HG02981 (cell line): ENCODE data around the gene HEPACAM2.

Experiments
- ATAC-seq: cut with Tn5 transposase; IDR thresholded peaks from one replicate; pipeline ENCODE4 v1.9.1; 2021; ENCODE audit warnings: mild to moderate bottlenecking, moderate library complexity; ENCODE audit not compliant: unreplicated experiment

The HEPACAM2 gene

DNA sequence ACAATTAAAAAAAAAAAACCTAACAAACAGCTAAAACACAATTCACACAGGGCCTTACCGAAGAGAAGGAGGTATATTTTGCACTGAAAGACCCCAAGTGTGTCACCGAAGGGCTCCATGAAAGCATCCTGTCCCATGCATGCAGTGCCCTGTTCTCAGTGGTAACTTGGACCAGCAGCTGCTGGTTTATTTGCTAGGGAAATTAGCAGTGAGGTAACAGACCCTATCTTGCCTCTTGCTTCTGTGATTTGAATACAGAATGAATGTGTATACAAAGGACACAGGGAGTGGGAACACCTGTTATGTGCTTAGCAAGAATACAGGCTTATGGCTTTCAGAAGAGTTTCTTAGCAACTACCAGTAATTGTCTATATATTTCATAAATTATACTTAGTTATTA lies at the start of gene HEPACAM2:
Gene HEPACAM2 (minus strand): TSS at position 160 of the 400 bp plus-strand sequence.
- ATAC-seq: no peak

GRCh38 chr7:93265220-93265619 lies 39.0 kb upstream of the HEPACAM2 start:
- ATAC-seq: no peak

- no peak for ATAC-seq
Observed at GRCh38 chr7:93262535-93262934, 36.3 kb upstream of the HEPACAM2 start.

GRCh38 chr7:93258661-93259060 lies 32.4 kb upstream of the HEPACAM2 start:
- no peak for ATAC-seq

DNA sequence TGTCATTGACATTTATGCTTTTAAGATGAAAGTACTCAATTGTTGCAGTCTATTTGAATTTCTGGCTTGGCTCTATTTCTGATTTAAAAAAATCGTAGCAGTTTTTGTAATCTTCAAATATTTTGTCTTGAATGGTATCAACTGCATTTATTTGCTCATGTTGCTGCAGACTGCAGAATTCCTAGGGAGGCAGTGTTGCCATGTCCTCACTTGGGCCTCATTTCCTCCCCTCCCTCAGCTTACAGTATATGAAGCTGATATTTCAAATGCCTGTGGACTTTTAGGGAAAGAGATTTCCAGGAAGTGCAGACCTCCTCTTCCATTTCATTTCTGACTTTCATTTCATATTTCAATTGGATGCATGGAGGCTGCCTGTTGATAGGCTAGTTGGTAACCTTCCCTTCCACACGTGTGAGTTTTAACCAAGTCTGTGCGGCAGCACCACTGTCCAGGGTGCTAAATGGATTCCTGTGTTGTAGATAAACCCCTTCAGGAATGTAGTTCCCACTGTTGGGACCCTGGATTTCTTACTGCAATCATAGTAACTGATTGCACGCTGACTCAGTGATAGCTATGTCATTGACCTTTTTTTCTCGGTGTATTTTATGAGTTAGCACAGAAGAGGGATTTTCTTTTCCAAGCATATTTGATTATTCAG lies 23.4 kb upstream of the HEPACAM2 start:
- ATAC-seq: no peak

- ATAC-seq: no peak
Observed at GRCh38 chr7:93245525-93246432, 19.5 kb upstream of the HEPACAM2 start.

DNA sequence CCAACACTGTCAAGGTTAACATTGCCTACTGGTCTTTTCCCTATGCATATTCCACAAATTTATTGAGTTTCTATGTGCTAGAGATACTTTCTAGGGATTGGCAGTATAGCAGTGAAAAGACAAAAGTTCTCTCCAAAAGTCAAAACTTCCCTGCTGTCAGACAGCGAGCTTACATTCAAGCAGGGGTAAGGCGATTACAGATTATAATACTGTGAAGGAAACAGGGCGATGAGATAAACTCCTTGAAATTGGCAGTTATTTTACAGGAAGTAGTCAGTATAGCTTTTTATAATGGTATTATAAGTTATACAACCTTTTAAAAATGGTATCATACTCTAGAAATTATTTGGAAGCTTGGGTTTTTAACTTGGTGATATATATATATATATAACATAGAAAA lies 15.8 kb upstream of the HEPACAM2 start:
- ATAC-seq: no peak

DNA sequence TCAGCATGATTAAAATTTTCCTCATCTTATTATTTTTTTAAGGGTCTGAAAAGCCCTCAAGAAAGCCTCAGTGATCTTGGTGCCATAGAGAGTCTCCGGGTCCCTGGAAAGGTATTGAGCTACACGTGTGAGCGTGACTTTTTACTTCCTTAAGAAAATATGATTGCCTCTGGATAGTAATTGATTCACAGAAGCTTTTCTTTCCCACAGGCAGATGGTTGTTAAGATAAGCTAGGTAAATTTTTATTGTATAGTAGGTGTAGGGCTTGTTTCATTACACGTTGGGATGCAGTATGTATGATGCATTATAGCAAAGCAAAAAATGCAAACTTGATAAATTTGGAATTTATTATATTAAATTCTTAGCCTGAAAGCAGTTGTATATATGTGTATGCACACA lies 13.6 kb upstream of the HEPACAM2 start:
- no peak for ATAC-seq

GRCh38 chr7:93238748-93239147 lies 12.5 kb upstream of the HEPACAM2 start:
- ATAC-seq: no peak

GRCh38 chr7:93238131-93238530 lies 11.9 kb upstream of the HEPACAM2 start:
- no peak for ATAC-seq

DNA sequence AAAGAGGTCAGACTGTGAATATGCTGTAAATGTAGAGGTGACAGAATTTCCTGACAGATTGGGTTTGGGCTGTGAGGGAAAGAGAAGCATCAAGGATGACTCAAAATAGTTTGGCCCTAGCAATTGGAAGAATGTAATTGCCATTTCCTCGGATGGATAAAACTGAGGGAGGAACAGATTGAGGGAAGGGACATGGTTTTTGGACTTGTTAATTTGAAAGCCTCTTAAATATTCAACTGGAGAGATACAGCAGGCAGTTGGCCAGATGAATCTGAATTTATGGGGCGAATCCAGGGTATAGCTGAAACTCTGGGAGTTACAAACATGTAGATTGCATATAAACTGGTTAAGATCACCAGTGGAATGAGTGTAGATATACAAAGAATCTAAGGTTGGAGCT lies 9.3 kb upstream of the HEPACAM2 start:
- ATAC-seq: no peak

DNA sequence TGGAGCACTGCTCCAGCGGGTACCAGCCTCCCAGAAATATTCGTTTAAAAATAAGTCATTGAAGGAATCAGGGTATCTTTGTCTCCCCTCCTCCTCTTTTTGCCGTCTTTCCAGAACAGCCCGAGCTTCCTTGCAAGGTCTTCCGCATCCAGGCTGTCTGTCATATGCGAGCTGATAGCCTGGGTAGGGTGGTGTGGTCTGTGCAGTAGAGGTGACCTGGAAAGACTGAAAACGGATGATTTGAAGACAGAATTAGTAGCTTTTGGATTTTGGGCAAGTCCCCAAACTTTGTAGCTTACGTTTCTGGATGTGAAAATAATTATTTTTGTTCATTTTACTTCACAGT lies 6.4 kb upstream of the HEPACAM2 start:
- peak; percentile 4 for ATAC-seq

DNA sequence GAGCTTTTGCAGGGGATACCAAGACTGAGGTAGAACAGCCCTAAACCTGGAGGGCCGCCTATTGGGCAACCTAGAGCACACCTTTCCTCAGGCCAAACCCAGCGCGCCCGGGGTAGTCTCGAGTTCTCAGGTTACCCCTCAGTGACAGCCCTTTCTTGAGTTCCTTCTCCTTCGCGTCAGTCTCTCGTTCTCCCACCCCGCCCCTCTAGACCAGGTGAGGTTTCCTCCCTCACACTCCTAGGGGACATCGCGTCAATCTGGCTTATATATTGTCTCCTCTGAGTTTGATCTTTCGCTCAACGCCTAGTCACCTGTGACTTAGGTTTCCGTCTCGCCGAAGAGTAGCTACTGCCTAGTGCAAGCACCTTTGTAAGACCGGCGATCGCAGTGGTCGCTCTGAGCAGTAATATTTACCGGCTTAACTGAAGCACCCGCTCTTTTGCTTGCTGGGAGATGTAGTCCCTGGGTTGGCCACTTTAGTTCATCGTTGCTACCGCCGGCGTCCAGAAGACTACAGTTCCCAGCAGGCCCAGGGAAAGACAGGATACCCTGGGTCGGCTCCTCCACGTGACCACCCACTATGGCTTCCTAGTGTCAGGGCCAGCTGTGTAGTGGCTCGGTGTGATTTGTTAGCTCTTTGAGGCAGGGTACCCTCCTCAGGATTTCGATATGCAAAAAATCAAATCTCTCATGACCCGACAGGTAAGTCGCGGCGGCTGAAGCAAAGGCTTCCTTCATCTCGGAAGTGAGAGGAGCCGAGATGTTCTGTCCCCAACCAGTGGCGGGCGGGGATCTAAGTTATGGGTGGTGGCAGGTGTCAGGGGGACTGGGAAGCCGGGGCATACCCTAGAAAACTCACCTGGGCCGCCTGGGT lies 5.8 kb upstream of the HEPACAM2 start, which contains the start of gene VPS50:
Gene VPS50 (plus strand): TSS at position 568 of the 874 bp plus-strand sequence. CDS start 102 bp downstream, at position 670.
- ATAC-seq: peak; percentile 99

DNA sequence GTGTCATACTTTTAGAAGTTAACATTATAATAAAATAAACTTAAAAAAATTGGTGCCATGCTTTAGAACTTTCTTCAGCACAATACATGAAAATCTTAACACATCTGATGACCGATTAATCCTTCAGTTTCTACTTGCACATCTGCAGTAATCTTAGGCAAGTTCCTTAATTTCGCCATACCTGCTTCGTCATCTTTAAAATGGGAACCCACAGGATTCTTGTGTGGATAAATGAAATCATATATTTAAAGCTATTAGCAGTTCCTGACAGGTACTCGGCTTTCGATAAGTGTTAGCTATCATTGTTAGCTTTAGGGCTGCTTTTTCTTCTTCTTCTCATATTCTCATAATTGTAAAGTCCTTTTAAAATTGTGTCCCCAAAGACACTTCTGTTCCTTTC lies 5.0 kb upstream of the HEPACAM2 start:
- ATAC-seq: no peak

DNA sequence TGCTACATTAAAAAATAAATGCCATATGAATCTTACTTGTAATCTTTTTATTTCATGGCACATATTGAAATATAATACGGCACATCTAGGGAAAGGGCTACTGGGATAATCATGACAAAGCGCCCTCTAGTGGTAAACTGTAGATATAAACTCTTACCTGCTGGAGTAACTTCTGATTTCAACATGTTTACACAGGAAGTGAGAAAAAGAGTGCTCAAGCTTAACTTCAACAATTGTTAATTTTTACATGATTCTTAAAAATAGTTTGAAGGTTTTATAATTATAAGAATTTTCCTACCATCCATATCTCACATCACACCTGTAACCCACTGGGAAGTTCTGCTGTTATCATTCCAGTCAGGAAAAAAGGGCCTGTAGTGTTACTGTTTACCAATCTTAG lies 2.0 kb upstream of the HEPACAM2 start:
- no peak for ATAC-seq

DNA sequence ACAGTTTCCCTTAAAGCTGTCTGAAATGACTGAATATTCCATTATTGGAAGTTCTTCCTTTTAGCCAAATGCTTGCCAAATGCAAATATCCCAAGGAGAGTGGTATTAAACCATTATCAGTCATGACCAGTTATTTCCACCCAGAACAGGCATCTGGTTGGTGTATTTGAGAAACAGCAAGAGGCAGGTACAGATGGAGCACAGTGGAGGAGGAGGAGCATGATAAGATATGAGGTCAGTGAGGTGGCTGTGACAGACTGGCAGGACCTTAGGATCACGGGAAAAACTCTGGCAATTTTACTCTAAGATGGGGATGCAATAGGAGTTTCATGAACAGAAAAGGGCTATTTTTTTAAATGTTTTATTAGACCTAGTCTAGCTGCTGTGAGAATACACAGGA lies 6.4 kb downstream of the HEPACAM2 start:
- no peak for ATAC-seq

GRCh38 chr7:93218997-93219827 lies 7.1 kb downstream of the HEPACAM2 start:
- no peak for ATAC-seq

DNA sequence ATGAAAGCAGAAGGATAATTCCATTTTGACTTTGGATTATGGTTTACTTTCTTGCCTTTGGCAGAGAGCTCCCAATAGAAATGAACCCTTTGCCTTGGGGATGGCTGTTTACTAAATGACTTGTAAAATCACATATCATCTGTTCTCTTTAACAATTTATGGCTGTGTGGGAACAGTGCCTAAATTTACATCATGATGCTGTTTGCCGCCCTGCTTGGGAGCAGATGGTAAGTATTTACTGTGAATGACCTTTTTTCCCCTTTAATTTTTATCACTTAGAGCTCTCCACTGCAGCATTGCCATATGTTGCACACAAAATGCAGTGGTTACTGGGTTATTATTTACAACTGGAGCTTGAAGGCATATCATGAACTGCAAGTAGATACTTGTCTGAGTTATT lies 13.4 kb downstream of the HEPACAM2 start:
- ATAC-seq: no peak

DNA sequence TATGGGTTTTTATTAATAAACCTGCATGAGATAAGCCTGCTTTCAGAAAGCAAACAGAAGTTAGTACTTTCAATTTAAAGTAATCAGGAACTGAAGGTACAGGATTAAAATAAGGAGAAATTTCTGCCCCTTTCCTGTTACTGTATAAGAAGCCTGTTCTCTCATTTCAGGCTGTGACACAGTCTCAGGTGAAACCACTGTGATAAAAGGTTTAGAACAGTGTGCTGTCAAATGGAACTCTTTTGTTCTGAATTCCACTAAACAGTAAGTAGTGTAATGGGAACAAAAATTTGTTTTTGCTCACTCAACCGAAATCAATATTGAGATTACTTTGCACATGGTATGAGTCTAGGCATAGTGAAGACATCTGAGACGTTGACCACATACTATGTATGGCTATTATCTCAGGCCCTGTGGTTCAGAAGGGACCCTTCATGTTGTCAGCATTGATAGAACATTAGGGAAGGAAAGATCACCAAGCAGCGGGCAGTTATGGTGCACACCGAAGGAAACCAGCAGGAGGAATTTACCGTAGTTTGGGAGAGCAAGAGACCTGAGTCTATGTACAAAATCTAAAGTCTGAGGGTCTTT lies 14.9 kb downstream of the HEPACAM2 start:
- no peak for ATAC-seq

- ATAC-seq: no peak
Observed at GRCh38 chr7:93205046-93205445, 21.2 kb downstream of the HEPACAM2 start.
